Measurements from ENCODE around the gene ATF7.
"Not testable (repeated sequence)": the region's sequence is repeated elsewhere in the genome, so short reads cannot be mapped to it uniquely, and the experiment has no call there.

ATF7 gene

DNA sequence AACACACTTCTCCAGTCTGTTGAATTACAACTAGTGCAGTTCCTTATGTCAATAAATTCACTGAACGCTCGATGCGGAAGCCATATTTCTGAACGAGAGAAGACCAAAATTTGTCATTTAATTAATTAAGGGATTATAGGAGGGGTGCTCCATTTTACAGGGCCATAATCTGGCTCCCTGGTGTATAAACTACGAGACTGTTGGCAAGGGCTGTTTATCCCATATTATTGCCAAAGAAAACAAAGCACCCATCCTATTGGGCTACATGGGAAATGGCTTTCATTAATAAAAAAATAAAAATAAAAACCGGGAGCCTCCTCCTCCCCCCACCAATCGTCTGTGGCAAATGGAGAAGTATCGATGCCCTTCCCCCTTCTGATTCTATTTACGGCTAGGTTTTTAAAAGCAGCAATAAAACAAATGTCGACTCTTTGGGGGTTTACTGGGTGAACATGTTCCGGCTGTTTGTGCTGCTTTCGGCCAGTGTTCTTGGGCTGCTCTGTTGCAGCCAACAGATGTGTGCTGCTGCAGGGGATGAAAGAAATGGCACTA, 24.8 kb downstream of the ATF7 start:
- H3K27me3 Mint-ChIP-seq: no peaks in the 10 kb centered on the region
- H3K36me3 Mint-ChIP-seq (ENCODE audit: insufficient read depth): peaks cover 18% of the 10 kb centered on the region
- no peak for ATAC-seq (replicated peaks)
- H3K9me3 Mint-ChIP-seq: no peaks in the 10 kb centered on the region
- peaks cover 7 to 23% of the 10 kb centered on the region in 2 donors for H3K4me1 Mint-ChIP-seq (ENCODE audit: low read depth in 2 of 2)
- H3K4me3 Mint-ChIP-seq: no peak overlapping the region
- no peak for DNase-seq
- no peak overlapping the region for H3K27ac Mint-ChIP-seq

DNA sequence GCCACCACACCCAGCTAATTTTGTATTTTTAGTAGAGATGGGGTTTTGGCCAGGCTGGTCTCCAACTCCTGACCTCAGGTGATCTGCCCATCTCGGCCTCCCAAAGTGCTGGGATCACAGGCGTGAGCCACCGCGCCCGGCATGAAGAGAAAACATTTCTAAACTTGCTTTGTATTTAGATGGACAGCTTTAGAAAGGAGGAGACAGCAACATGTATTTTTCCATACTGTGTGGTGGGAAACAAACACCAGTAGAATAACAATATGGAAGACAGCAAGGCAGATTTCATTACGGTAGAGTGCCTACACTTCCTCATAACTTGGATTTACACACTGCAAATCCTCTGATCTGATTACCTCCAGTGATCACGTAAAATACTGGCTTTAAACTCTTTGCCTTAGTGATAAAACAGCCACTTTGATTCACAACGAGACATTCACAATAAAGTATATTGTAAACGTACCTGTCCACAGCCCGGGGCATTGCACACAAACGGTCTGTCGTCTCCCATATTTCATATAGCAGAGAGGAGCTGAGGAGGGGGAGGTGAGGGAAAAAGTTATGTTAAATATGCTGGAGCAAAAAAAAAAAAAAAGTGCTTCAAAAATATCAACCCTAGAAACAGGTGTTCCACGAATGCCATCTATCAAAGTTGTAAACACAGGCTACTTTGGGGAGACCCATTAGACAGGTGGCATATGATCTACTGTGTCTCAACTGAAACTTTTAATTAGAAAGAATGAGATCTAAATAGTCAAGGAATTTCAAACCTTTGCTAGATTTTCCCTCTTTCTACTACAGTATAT, 25.5 kb downstream of the ATF7 start:
- H3K36me3 Mint-ChIP-seq (ENCODE audit: insufficient read depth): peaks cover 18% of the 10 kb centered on the region
- no peak for ATAC-seq (replicated peaks)
- H3K9me3 Mint-ChIP-seq: no peaks in the 10 kb centered on the region
- H3K4me1 Mint-ChIP-seq (ENCODE audit: low read depth in 2 of 2): peaks cover 7 to 26% of the 10 kb centered on the region in 2 donors
- H3K4me3 Mint-ChIP-seq: no peak overlapping the region
- no peak overlapping the region for H3K27ac Mint-ChIP-seq
- DNase-seq: no peak
- no peaks in the 10 kb centered on the region for H3K27me3 Mint-ChIP-seq

DNA sequence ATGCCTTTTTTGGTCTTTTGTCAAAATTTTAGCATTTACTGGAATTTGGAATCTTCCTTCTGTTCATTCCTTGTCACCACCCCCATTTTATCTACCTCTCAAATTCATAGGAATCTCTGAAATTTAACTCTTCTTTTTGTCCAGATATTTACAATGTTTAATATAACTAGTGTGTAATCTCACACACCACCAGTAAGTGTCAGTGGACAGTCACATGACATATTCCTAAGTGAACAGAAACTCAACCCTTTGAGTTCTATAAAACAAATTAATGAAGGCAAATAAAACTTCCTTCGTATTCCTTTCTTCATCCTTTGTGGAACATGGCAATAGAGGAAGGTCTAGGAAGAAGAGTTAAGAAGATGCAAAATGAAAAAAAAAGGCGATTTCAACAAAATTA, 26.6 kb downstream of the ATF7 start:
- H3K9me3 Mint-ChIP-seq: no peaks in the 10 kb centered on the region
- DNase-seq (no peak), ATAC-seq (replicated peaks) (no peak)
- H3K27ac Mint-ChIP-seq: no peak overlapping the region
- no peak overlapping the region for H3K4me3 Mint-ChIP-seq
- no peaks in the 10 kb centered on the region for H3K27me3 Mint-ChIP-seq
- peaks cover 7 to 28% of the 10 kb centered on the region in 2 donors for H3K4me1 Mint-ChIP-seq (ENCODE audit: low read depth in 2 of 2)
- H3K36me3 Mint-ChIP-seq (ENCODE audit: insufficient read depth): peaks cover 18% of the 10 kb centered on the region

DNA sequence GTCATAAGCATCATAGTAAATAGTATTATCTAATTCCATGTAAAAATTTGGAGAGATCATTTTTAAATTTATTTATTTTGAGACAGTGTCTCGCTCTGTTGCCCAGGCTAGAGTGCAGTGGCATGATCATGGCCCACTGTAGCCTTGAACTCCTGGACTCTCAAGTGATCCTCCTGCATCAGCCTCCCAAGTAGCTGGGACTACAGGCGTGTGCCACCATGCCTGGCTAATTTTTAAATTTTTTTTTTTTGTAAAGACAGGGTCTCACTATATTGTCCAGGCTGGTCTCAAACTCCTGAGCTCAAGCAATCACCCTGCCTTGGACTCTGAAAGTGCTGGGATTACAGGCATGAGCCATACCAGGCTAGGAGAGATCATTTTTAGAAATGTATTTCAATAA, 27.2 kb downstream of the ATF7 start:
- not testable (repeated sequence) for H3K27ac Mint-ChIP-seq; H3K27me3 Mint-ChIP-seq; ATAC-seq (replicated peaks); DNase-seq; H3K9me3 Mint-ChIP-seq; H3K4me3 Mint-ChIP-seq
- Mint-ChIP-seq H3K4me1 (ENCODE audit: low read depth in 2 of 2) (peaks cover 7 to 28% of the 10 kb centered on the region in 2 donors), H3K36me3 (ENCODE audit: insufficient read depth) (peaks cover 18% of the 10 kb centered on the region)

DNA sequence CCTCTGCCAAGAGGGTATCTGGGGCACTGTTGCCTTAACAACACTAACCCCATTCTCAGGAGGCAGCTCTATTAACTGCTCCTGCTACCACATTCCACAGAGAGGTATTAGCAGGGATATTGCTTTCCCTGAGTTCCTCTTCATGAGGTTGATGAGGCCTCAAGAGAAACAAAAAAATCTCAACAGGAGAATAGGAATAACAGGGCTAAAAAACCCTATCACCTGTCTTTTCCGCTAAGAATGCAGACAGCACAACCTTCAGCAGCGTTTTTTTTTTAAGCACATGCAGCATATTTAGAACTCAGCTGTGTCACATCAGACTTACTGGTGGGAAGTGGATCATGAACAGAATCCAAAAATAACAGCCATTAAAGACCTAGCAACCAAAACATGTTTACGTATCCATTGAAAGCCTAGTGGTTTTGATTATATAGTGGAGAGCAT, 29.2 kb downstream of the ATF7 start:
- Mint-ChIP-seq H3K27ac (no peak overlapping the region), H3K36me3 (ENCODE audit: insufficient read depth) (peaks cover 18% of the 10 kb centered on the region), H3K9me3 (no peaks in the 10 kb centered on the region), H3K4me1 (ENCODE audit: low read depth in 2 of 2) (peaks cover 0 to 19% of the 10 kb centered on the region in 2 donors), H3K4me3 (no peak overlapping the region), H3K27me3 (no peaks in the 10 kb centered on the region)
- no peak for DNase-seq
- ATAC-seq (replicated peaks): no peak

DNA sequence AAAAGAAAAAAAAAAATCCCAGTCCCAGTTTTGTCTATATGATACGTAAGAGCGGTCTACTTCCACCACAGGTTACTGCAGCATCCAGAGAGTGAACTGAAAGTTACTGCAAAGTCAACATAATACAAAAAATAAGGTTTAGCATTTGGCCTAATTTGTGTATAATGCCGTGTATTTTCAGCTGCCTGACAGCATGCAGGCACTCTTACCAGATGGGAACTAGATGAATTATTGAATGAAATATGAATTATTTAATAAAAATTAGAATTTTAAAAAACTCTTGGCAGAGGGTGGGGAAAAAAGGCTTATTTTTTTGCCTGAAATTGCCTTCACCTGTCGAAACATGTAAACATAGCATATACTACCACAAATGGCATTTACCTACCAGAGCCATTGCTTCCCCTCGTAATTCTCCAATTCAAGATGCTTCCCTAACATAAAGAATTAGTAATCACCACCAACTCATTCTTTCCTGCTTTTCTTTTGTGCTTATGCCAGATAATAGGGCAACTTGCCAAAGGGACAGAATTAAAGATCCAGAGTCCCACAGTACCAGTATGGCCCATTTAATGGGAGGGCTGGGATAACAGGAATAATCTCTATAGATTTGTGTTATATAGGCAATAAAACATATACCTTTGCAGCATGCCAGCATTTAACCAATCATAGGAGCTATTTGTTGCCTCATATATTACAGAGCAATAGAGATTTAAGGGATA, 31.1 kb downstream of the ATF7 start:
- H3K4me1 Mint-ChIP-seq (ENCODE audit: low read depth in 2 of 2): peaks cover under 1 to 27% of the 10 kb centered on the region in 2 donors
- ATAC-seq (replicated peaks) (no peak), DNase-seq (no peak)
- no peak overlapping the region for H3K4me3 Mint-ChIP-seq
- peak overlapping the region in 1 of 2 donors; percentile 13 for H3K27ac Mint-ChIP-seq
- H3K27me3 Mint-ChIP-seq: no peaks in the 10 kb centered on the region
- H3K36me3 Mint-ChIP-seq (ENCODE audit: insufficient read depth): peaks cover 11% of the 10 kb centered on the region
- no peaks in the 10 kb centered on the region for H3K9me3 Mint-ChIP-seq

DNA sequence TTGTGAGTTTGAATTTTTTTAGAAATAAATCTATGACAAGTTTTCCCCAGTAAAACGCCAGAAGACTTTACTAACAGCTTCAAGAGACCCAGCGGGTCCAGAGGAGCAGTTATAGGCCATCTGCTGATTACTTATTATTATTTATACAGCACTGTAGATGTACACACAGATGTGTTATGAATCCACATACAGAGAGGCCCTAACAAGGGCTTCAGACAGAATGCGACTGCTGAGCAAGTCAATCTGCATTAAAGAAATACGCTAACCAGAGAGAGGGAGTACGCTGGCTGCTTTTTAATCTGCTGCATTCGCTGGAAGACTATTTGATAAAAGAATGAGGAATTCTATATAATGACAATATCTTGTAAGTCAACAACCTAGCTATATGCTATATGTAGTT, 32.5 kb downstream of the ATF7 start:
- peaks cover 6% of the 10 kb centered on the region for H3K36me3 Mint-ChIP-seq (ENCODE audit: insufficient read depth)
- H3K27ac Mint-ChIP-seq: no peak overlapping the region
- H3K4me3 Mint-ChIP-seq: no peak overlapping the region
- no peaks in the 10 kb centered on the region for H3K27me3 Mint-ChIP-seq
- no peaks in the 10 kb centered on the region for H3K9me3 Mint-ChIP-seq
- no peak for ATAC-seq (replicated peaks)
- no peak for DNase-seq
- H3K4me1 Mint-ChIP-seq (ENCODE audit: low read depth in 2 of 2): peaks cover 4 to 31% of the 10 kb centered on the region in 2 donors

DNA sequence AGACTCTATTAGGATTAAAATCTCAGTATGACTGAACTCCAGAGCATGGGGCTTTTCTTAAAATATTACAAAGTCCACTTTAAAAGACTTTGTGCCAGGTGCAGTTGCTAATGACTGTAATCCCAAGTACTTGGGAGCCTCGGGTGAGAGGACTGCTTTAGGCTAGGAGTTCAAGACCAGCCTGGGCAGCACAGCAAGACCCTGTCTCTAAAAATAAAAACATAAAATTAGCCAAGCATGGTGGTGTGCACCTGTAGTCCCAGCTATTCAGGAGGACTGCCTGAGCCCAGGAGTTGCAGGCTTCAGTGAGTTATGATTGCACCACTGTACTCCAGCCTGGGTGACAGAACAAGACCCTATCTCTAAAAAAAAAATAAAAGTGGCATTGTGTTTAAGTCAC, 33.2 kb downstream of the ATF7 start:
- Mint-ChIP-seq H3K9me3 (no peaks in the 10 kb centered on the region), H3K36me3 (ENCODE audit: insufficient read depth) (peaks cover 3% of the 10 kb centered on the region), H3K27me3 (no peaks in the 10 kb centered on the region), H3K4me3 (no peak overlapping the region), H3K27ac (no peak overlapping the region), H3K4me1 (ENCODE audit: low read depth in 2 of 2) (peaks cover 9 to 37% of the 10 kb centered on the region in 2 donors)
- DNase-seq: no peak
- no peak for ATAC-seq (replicated peaks)

DNA sequence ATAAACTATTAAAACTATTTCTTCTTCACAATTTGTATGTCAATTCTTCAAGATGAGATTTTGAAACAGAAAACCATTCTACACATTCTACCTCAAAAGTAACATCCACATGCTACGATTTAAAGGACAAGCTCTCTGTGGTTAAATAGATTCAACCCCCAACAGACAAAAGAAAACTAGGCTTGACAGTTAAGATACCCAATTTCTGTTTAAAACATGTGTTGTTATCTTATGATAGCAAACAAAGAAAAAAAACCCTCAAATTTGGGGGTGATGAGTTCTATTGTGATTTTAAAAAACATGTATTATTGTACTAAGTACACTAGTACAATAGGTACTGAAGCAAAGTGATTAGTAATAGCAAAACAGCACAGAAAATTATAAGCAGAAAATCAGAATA, 33.8 kb downstream of the ATF7 start:
- Mint-ChIP-seq H3K4me1 (ENCODE audit: low read depth in 2 of 2) (peaks cover 9 to 37% of the 10 kb centered on the region in 2 donors), H3K4me3 (no peak overlapping the region), H3K27me3 (no peaks in the 10 kb centered on the region), H3K36me3 (ENCODE audit: insufficient read depth) (no peaks in the 10 kb centered on the region), H3K27ac (peak overlapping the region in 1 of 2 donors; percentile 22), H3K9me3 (no peaks in the 10 kb centered on the region)
- DNase-seq (no peak), ATAC-seq (replicated peaks) (no peak)

DNA sequence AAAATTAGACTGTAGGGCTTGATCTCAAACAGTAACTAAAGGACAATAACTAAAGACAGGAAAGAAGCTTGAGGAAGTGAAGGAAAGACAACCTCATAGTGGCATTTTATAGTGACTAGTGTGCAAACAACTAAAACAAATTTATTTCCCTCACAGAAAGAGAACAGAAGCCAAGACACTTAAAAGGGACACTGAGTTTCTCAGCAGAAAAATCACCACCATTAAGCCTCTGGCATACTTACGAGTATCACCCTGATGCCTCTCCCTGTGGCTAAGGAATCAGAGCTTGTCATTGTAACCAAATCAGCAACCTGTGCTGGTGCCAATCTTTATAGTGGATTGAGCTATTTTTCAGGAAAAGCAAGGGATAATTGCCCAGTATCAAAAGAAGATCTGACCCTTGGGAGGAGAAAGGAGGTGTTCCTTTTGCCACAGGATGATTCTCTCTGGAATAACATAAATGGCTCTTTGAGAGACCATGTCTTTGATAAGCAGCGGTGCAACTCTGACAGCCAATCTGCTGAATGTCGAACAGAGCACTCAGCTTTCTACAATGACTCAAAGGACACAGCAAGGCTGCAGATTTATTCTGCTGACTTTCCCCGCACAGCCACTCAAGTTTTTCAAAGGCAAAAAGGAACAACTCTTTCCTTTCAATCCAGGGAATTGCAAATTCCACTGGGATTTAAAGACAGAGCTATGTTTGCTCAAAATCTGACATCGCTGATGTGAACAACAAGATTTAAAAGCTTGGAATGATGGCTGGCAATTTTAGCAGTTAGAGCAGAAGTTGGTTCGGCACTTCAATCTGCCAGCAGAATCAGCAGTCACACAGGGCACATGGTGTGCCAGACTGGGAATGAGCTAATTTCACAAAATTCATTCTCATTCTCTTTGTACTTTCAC, 34.6 kb downstream of the ATF7 start:
- no peaks in the 10 kb centered on the region for H3K27me3 Mint-ChIP-seq
- no peak overlapping the region for H3K4me3 Mint-ChIP-seq
- H3K9me3 Mint-ChIP-seq: no peaks in the 10 kb centered on the region
- no peak overlapping the region for H3K27ac Mint-ChIP-seq
- H3K36me3 Mint-ChIP-seq (ENCODE audit: insufficient read depth): no peaks in the 10 kb centered on the region
- H3K4me1 Mint-ChIP-seq (ENCODE audit: low read depth in 2 of 2): peaks cover 12 to 40% of the 10 kb centered on the region in 2 donors
- no peak for DNase-seq
- no peak for ATAC-seq (replicated peaks)

DNA sequence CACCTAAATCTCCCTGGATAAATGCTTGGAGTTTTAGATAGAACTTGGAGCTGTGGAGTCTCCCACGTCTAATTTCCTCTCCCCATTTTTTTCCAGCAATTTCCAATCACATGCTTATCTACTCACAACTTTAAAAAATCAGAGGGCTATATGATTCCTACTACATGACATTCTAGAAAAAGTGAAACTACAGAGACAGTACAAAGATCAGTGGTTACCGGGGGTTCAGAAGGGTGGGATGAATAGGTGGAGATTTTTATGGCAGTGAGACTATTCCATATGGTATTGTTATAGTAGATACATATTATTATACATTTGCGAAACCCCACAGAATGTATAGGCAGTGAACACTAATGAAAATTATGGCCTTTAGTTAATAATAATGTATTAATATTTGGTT, 35.5 kb downstream of the ATF7 start:
- Mint-ChIP-seq H3K27me3 (no peaks in the 10 kb centered on the region), H3K9me3 (no peaks in the 10 kb centered on the region), H3K4me3 (no peak overlapping the region), H3K36me3 (ENCODE audit: insufficient read depth) (no peaks in the 10 kb centered on the region), H3K27ac (no peak overlapping the region), H3K4me1 (ENCODE audit: low read depth in 2 of 2) (peaks cover 12 to 43% of the 10 kb centered on the region in 2 donors)
- ATAC-seq (replicated peaks) (no peak), DNase-seq (no peak)

DNA sequence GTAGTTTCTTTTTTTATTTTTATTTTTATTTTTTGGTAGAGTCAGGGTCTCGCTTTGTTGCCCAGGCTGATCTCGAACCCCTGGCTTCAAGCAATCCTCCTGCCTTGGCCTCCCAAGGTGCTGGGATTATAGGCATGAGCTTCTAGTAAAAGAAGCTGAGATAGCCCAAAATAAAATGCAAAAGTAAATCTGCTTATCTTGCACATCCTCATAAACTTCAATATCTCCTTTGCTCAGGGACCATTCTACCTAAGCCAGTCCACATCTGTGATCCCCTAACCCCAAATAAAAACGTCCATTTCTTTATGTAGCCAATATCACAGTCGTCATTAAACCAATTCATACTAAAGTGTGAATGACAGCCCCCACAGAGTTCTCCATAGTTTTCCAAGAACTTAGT, 36.3 kb downstream of the ATF7 start:
- DNase-seq: no peak
- Mint-ChIP-seq H3K4me1 (ENCODE audit: low read depth in 2 of 2) (peaks cover 12 to 44% of the 10 kb centered on the region in 2 donors), H3K27ac (peak overlapping the region in 1 of 2 donors; percentile 83)

DNA sequence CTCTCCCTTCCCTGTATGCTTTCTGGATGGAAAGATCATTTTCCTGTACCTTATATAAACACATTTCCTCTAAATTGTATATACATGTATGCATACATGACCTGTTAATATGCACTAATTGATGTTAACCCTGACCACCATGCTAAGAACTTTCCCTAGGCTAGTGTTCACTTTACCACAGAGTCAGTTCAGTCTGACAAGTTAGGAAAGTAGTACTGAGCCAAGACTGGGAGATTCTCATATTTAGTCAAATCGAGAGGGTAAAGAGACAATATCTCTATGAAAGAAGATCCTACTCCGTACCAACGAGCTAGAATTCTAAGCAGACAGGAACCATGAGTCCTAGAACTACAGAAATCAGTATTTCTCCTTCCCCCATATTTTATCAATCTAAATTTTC, 36.8 kb downstream of the ATF7 start:
- Mint-ChIP-seq H3K27ac (peak overlapping the region in 1 of 2 donors; percentile 83), H3K36me3 (ENCODE audit: insufficient read depth) (no peaks in the 10 kb centered on the region), H3K4me1 (ENCODE audit: low read depth in 2 of 2) (peaks cover 12 to 46% of the 10 kb centered on the region in 2 donors), H3K27me3 (no peaks in the 10 kb centered on the region), H3K9me3 (no peaks in the 10 kb centered on the region), H3K4me3 (no peak overlapping the region)
- no peak for DNase-seq
- ATAC-seq (replicated peaks): no peak

More for the DNA sequence above, 36.3 kb downstream of the ATF7 start:
- no peaks in the 10 kb centered on the region for H3K27me3 Mint-ChIP-seq
- ATAC-seq (replicated peaks): no peak
- H3K36me3 Mint-ChIP-seq (ENCODE audit: insufficient read depth): no peaks in the 10 kb centered on the region
- no peak overlapping the region for H3K4me3 Mint-ChIP-seq
- H3K9me3 Mint-ChIP-seq: no peaks in the 10 kb centered on the region
